ENCODE results near the gene GRAMD2B. TPM values are rescaled to one million over a fixed set of nuclear protein-coding genes. Genes with fewer than 3 reads are reported as not detected.

Gene GRAMD2B
- total and polyA plus RNA-seq, 2 of the 13 experiments (the other 11 are each of a cell fraction or from before 2014, with no cell fraction given): 8.1 to 10.6 TPM

DNA sequence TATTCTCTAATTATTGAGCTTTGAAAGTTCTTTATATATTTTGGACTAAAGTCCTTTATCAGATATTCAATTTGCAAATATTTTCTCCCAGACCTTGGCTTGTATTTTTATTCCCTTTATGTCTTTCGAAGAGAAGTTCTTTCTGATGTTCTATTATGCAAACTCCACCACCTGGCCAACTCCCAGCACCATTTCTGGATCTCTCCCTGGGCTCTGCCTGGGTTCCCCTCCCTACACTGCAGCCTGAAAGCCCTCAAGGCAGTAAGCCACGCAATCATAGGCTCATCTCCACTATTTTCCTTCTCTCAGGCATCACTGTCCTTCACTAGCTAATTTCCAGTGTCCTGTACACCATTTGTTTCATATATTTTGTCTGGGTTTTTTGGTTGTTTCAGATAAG lies 76.1 kb downstream of the GRAMD2B start:
- H3K4me1 ChIP-seq (ENCODE audit: insufficient read depth, low read length): no peaks in the 10 kb centered on the region
- H3K36me3 ChIP-seq (replicated peaks in 1 of 2; ENCODE audit: control insufficient read depth in 1 of 2, insufficient read depth in 2 of 2, low read length in 2 of 2): no peaks in the 10 kb centered on the region
- intact Hi-C loops (cut with micrococcal nuclease; ENCODE audit: unreplicated experiment) (no loop called here), in situ Hi-C loops (cut with HindIII; ENCODE audit: extremely low pct_ligation_motif_present, low pct_unique_long_range_greater_than_20kb) (no loop called here)
- BruUV-seq (replicated peaks): no TSS peak
- H3K27ac ChIP-seq (ENCODE audit: extremely low read length, insufficient read depth, low read length): no peak overlapping the region
- no peaks in the 10 kb centered on the region; a peak in 1 of 5 replicates for H3K27me3 ChIP-seq (ENCODE audit: control insufficient read depth in 1 of 2, insufficient read depth in 2 of 2, low read length in 2 of 2)
- no peak overlapping the region for H3K9ac ChIP-seq (ENCODE audit: insufficient read depth, low read depth, low read length)
- H4K20me1 ChIP-seq (ENCODE audit: insufficient read depth, low read length): no peaks in the 10 kb centered on the region
- WGBS (ENCODE audit: low lambda C conversion rate): 50% methylated on average over 2 of the region's 2 CpGs
- TF ChIP-seq TBX2 (CRISPR knock-in tag; IDR thresholded peaks at IDR 0.05; ENCODE audit: borderline replicate concordance) (no peak), ZNF589 (CRISPR knock-in tag; conservative IDR thresholded peaks at IDR 0.05) (no peak), ZNF205 (CRISPR knock-in tag; IDR thresholded peaks at IDR 0.05) (no peak), HMGXB4 (CRISPR knock-in tag; IDR thresholded peaks at IDR 0.05; ENCODE audit: borderline replicate concordance in 1 of 2, low read depth in 1 of 2) (no peak)
- H3K79me2 ChIP-seq (ENCODE audit: insufficient read depth, low read length): no peaks in the 10 kb centered on the region
- H3K9me3 ChIP-seq (ENCODE audit: low read length): no peaks in the 10 kb centered on the region
- DNase-seq (ENCODE audit: low spot score): no peak
- no peak overlapping the region for H2AFZ ChIP-seq (ENCODE audit: low read length)
- ChIA-PET POLR2A (no interaction called here), CTCF (ENCODE audit: low intra/inter-chr PET ratio, low total read pairs) (interaction anchor here (1.1 kb wide), 1 partner anchor 134 kb away, joined by 4 read pairs; no protein-coding TSS in a partner anchor)
- no peak for ATAC-seq
- H3K4me2 ChIP-seq (ENCODE audit: low read depth, low read length): no peak overlapping the region
- H3K4me3 ChIP-seq (replicated peaks in 1 of 3; ENCODE audit: insufficient read depth in 1 of 3, low read depth in 2 of 3, low read length in 3 of 3): no peak overlapping the region
- no peak for FAIRE-seq

DNA sequence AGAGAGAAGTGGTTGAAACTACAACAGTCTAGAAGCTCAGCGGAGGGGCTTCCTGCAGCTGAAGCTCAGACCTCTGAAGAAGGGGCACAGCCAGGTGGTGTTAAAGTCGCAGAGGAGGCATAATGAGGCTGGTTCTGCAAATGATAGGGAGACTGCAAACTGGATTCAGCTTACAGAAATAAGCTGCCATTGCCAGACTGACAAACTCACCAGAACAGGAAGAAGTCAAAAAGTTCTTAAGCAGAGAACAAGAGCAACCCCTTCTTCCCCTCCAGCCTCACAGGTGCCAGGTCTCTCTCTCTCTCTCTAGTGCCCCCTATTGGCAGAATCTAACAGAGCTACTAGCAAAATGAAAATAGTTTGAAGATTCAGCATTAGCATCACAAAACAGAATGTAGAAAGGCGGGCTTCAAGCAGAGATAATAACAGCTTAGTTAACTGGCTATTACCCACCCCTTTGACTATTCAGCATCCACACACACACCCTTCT lies 76.7 kb downstream of the GRAMD2B start:
- peak; percentile 64 for ATAC-seq
- ChIA-PET POLR2A (interaction anchor here (0.7 kb wide), 1 partner anchor 129 kb away, joined by 3 read pairs; no protein-coding TSS in a partner anchor), CTCF (ENCODE audit: low intra/inter-chr PET ratio, low total read pairs) (interaction anchor here (1.1 kb wide), 1 partner anchor 135 kb away, joined by 4 read pairs; no protein-coding TSS in a partner anchor)
- H3K9me3 ChIP-seq (ENCODE audit: low read length): no peaks in the 10 kb centered on the region
- no peaks in the 10 kb centered on the region; a peak in 1 of 5 replicates for H3K27me3 ChIP-seq (ENCODE audit: control insufficient read depth in 1 of 2, insufficient read depth in 2 of 2, low read length in 2 of 2)
- in situ Hi-C loops (cut with HindIII; ENCODE audit: extremely low pct_ligation_motif_present, low pct_unique_long_range_greater_than_20kb) (no loop called here), intact Hi-C loops (cut with micrococcal nuclease; ENCODE audit: unreplicated experiment) (no loop called here)
- no peak overlapping the region for H3K27ac ChIP-seq (ENCODE audit: extremely low read length, insufficient read depth, low read length)
- H2AFZ ChIP-seq (ENCODE audit: low read length): no peak overlapping the region
- WGBS (ENCODE audit: low lambda C conversion rate): 81% methylated on average over 3 of the region's 3 CpGs
- no TSS peak for BruUV-seq (replicated peaks)
- H3K4me1 ChIP-seq (ENCODE audit: insufficient read depth, low read length): no peaks in the 10 kb centered on the region
- TF ChIP-seq STAG1 (CRISPR knock-in tag; IDR thresholded peaks at IDR 0.05) (peak; percentile 54), SOX6 (IDR thresholded peaks at IDR 0.05) (no peak), SOX6 (CRISPR knock-in tag; IDR thresholded peaks at IDR 0.05) (no peak), ADNP (CRISPR knock-in tag; IDR thresholded peaks at IDR 0.05) (no peak), SMC3 (IDR thresholded peaks at IDR 0.05; ENCODE audit: low read length) (0 out of 2 replicates have a peak, but pooled peaks have one; percentile 17)
- TF ChIP-seq, protein P1, sequence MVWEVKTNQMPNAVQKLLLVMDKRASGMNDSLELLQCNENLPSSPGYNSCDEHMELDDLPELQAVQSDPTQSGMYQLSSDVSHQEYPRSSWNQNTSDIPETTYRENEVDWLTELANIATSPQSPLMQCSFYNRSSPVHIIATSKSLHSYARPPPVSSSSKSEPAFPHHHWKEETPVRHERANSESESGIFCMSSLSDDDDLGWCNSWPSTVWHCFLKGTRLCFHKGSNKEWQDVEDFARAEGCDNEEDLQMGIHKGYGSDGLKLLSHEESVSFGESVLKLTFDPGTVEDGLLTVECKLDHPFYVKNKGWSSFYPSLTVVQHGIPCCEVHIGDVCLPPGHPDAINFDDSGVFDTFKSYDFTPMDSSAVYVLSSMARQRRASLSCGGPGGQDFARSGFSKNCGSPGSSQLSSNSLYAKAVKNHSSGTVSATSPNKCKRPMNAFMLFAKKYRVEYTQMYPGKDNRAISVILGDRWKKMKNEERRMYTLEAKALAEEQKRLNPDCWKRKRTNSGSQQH (CRISPR knock-in tag; IDR thresholded peaks at IDR 0.05; ENCODE audit: low read depth): no peak
- TF ChIP-seq, protein P2, sequence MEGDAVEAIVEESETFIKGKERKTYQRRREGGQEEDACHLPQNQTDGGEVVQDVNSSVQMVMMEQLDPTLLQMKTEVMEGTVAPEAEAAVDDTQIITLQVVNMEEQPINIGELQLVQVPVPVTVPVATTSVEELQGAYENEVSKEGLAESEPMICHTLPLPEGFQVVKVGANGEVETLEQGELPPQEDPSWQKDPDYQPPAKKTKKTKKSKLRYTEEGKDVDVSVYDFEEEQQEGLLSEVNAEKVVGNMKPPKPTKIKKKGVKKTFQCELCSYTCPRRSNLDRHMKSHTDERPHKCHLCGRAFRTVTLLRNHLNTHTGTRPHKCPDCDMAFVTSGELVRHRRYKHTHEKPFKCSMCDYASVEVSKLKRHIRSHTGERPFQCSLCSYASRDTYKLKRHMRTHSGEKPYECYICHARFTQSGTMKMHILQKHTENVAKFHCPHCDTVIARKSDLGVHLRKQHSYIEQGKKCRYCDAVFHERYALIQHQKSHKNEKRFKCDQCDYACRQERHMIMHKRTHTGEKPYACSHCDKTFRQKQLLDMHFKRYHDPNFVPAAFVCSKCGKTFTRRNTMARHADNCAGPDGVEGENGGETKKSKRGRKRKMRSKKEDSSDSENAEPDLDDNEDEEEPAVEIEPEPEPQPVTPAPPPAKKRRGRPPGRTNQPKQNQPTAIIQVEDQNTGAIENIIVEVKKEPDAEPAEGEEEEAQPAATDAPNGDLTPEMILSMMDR (CRISPR knock-in tag; IDR thresholded peaks at IDR 0.05): peak; percentile 65
- H3K4me2 ChIP-seq (ENCODE audit: low read depth, low read length): no peak overlapping the region
- FAIRE-seq: no peak
- H4K20me1 ChIP-seq (ENCODE audit: insufficient read depth, low read length): no peaks in the 10 kb centered on the region
- peak; percentile 10 for DNase-seq (ENCODE audit: low spot score)
- no peaks in the 10 kb centered on the region for H3K36me3 ChIP-seq (replicated peaks in 1 of 2; ENCODE audit: control insufficient read depth in 1 of 2, insufficient read depth in 2 of 2, low read length in 2 of 2)
- no peaks in the 10 kb centered on the region for H3K79me2 ChIP-seq (ENCODE audit: insufficient read depth, low read length)
- no peak overlapping the region for H3K9ac ChIP-seq (ENCODE audit: insufficient read depth, low read depth, low read length)
- H3K4me3 ChIP-seq (replicated peaks in 1 of 3; ENCODE audit: insufficient read depth in 1 of 3, low read depth in 2 of 3, low read length in 3 of 3): no peak overlapping the region

All from HepG2 (cell line).